Skin of body (tissue), 2 donors: ENCODE results near the gene SNRPA. TPM values are rescaled to one million over a fixed set of nuclear protein-coding genes. Genes with fewer than 3 reads are reported as not detected.
"Not testable (repeated sequence)": the region's sequence is repeated elsewhere in the genome, so short reads cannot be mapped to it uniquely, and the experiment has no call there.

ENCODE experiments used
- DNase-seq: peaks from one replicate; lab custom pipeline; 2025; lab: John Stamatoyannopoulos, UW
- total RNA-seq: library from RNA; depleted of rRNA; stranded (reverse); fragments of >200 nt; gene quantifications from one replicate; pipeline ENCODE4 v1.2.3, GENCODE V29; 2014

SNRPA gene
- total RNA-seq, 1 donor from 2014 or later, result 36.6 TPM

GRCh38 chr19:40744554-40745401 lies 6.2 kb upstream of the SNRPA start:
- DNase-seq, result no peak

- no peak for DNase-seq
These were observed 5.6 kb upstream of the SNRPA start for GRCh38 chr19:40745402-40745780.

- DNase-seq, result no peak
These were observed 3.5 kb upstream of the SNRPA start for GRCh38 chr19:40747536-40747935.

- peak; percentile 100 for DNase-seq
These were observed 737 bp upstream of the SNRPA start, which contains the start of gene ACTMAP for GRCh38 chr19:40750058-40750873. Gene ACTMAP (minus strand): TSS chr19:40750477. CDS start chr19:40749803, 674 bp downstream.

- no peak for DNase-seq
These were observed 1.3 kb downstream of the SNRPA start for GRCh38 chr19:40752257-40752781.

GRCh38 chr19:40754611-40755247 lies 3.7 kb downstream of the SNRPA start:
- no peak for DNase-seq

- DNase-seq, result no peak
These were observed 4.2 kb downstream of the SNRPA start for GRCh38 chr19:40755248-40755624.

- no peak for DNase-seq
These were observed 4.8 kb downstream of the SNRPA start for GRCh38 chr19:40755791-40756190.

GRCh38 chr19:40756502-40757110 lies 5.6 kb downstream of the SNRPA start:
- DNase-seq, result no peak

- no peak for DNase-seq
These were observed 7.5 kb downstream of the SNRPA start for GRCh38 chr19:40758491-40758890.

GRCh38 chr19:40759352-40759751 lies 8.3 kb downstream of the SNRPA start:
- DNase-seq, result no peak

- DNase-seq, result no peak
These were observed 11.9 kb downstream of the SNRPA start for GRCh38 chr19:40762754-40763470.

GRCh38 chr19:40763526-40763925 lies 12.5 kb downstream of the SNRPA start:
- DNase-seq, result no peak

- DNase-seq, result no peak
These were observed 13.0 kb downstream of the SNRPA start for GRCh38 chr19:40763963-40764362.

- not testable (repeated sequence) for DNase-seq
These were observed 15.4 kb downstream of the SNRPA start for GRCh38 chr19:40766385-40766784.

- DNase-seq, result no peak
These were observed 17.9 kb downstream of the SNRPA start for GRCh38 chr19:40768869-40769268.

- not testable (repeated sequence) for DNase-seq
These were observed 20.3 kb downstream of the SNRPA start for GRCh38 chr19:40771101-40771862.

- DNase-seq, result no peak
These were observed 24.1 kb downstream of the SNRPA start, which contains the start of gene MIA for GRCh38 chr19:40774916-40775631. Gene MIA (plus strand): TSS chr19:40775521. CDS start chr19:40775543, 22 bp downstream.

- no peak for DNase-seq
These were observed 24.6 kb downstream of the SNRPA start for GRCh38 chr19:40775632-40776022.
